Measurements from ENCODE around the gene GPR148. TPM values are rescaled to one million over a fixed set of nuclear protein-coding genes. Genes with fewer than 3 reads are reported as not detected.
"Not testable (repeated sequence)": the region's sequence is repeated elsewhere in the genome, so short reads cannot be mapped to it uniquely, and the experiment has no call there.

Gene GPR148
- total RNA-seq, 2 experiments from 2014 or later: not detected

DNA sequence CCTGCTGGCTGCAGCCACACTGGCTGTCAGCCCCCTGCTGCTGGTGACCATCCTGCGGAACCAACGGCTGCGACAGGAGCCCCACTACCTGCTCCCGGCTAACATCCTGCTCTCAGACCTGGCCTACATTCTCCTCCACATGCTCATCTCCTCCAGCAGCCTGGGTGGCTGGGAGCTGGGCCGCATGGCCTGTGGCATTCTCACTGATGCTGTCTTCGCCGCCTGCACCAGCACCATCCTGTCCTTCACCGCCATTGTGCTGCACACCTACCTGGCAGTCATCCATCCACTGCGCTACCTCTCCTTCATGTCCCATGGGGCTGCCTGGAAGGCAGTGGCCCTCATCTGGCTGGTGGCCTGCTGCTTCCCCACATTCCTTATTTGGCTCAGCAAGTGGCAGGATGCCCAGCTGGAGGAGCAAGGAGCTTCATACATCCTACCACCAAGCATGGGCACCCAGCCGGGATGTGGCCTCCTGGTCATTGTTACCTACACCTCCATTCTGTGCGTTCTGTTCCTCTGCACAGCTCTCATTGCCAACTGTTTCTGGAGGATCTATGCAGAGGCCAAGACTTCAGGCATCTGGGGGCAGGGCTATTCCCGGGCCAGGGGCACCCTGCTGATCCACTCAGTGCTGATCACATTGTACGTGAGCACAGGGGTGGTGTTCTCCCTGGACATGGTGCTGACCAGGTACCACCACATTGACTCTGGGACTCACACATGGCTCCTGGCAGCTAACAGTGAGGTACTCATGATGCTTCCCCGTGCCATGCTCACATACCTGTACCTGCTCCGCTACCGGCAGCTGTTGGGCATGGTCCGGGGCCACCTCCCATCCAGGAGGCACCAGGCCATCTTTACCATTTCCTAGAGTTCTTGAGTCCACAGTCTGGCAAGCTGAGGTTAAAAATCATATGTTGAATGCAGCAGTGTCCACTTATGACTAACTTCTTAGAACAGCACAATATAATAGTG, 741 bp downstream of the GPR148 start:
- Mint-ChIP-seq H3K4me3 (no peak overlapping the region), H3K27ac (no peak overlapping the region), H3K27me3 (ENCODE audit: low read depth) (peaks cover 13% of the 10 kb centered on the region), H3K36me3 (ENCODE audit: low read depth) (no peaks in the 10 kb centered on the region), H3K4me1 (ENCODE audit: low read depth) (peaks cover 14% of the 10 kb centered on the region), H3K9me3 (ENCODE audit: insufficient read depth) (no peaks in the 10 kb centered on the region)
- no peak for DNase-seq
- ATAC-seq: no peak
- POLR2A ChIA-PET: no interaction called here
- CTCF ChIA-PET: no interaction called here

DNA sequence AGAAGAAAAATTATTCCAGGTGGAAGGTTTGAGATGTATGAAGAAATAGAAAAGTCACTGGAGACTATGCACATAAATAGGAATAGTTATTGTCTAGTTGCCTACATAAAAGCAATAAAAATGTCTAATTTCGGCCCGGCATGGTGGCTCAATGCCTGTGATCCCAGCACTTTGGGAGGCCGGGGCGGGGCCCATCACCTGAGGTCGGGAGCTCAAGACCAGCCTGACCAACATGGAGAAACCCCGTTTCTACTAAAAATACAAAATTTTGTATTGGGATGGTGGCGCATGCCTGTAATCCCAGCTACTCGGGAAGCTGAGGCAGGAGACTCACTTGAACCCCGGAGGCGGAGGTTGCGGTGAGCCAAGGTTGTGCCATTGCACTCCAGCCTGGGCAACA, 3.4 kb downstream of the GPR148 start:
- H3K36me3 Mint-ChIP-seq (ENCODE audit: low read depth); H3K27ac Mint-ChIP-seq; H3K4me3 Mint-ChIP-seq; POLR2A ChIA-PET; ATAC-seq; H3K4me1 Mint-ChIP-seq (ENCODE audit: low read depth); CTCF ChIA-PET; DNase-seq; H3K9me3 Mint-ChIP-seq (ENCODE audit: insufficient read depth): not testable (repeated sequence)
- H3K27me3 Mint-ChIP-seq (ENCODE audit: low read depth): peaks cover 13% of the 10 kb centered on the region

DNA sequence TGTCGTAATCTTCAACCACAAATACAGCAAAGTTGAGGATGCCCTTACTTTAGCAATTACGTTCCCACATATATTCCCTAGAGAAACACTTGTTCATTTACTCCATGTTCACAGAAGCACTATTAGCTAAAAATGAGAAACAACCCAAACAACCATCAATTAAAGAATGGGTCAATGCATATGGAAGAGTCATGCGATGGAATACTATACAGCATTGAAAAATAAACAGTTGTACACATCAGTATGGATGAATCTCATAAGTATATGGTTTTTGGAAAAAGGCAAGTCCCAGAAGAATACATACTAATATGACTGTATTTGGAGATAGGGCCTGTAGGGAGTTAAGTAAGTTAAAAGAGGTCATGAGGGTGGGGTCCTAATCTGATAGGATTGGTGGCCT, 6.3 kb downstream of the GPR148 start:
- ATAC-seq (no peak), DNase-seq (no peak)
- H3K27me3 Mint-ChIP-seq (ENCODE audit: low read depth): peaks cover 6% of the 10 kb centered on the region
- no peaks in the 10 kb centered on the region for H3K36me3 Mint-ChIP-seq (ENCODE audit: low read depth)
- no peaks in the 10 kb centered on the region for H3K4me1 Mint-ChIP-seq (ENCODE audit: low read depth)
- POLR2A ChIA-PET: no interaction called here
- H3K9me3 Mint-ChIP-seq (ENCODE audit: insufficient read depth): peaks cover 3% of the 10 kb centered on the region
- CTCF ChIA-PET: no interaction called here
- H3K4me3 Mint-ChIP-seq: no peak overlapping the region
- H3K27ac Mint-ChIP-seq: no peak overlapping the region

DNA sequence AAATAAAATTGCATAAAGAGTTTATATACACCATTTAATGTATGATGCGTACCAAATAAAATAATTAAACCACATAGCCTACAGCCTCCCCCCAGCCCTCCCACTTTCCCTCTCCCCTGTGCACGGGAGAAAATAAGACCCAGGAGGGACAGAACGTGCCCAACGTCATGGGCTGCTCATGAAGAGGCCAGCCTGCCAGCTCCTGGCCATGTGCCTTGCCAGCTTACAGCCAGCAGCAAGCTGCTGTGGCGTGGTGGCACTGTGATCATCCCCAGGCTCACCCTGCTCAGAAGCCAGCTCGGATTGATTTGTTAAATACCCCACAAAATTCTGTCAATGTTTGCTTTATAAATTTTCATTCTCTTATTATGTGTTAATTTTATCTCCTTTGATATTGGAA, 7.6 kb downstream of the GPR148 start:
- no peak for ATAC-seq
- Mint-ChIP-seq H3K27me3 (ENCODE audit: low read depth) (peaks cover 6% of the 10 kb centered on the region), H3K36me3 (ENCODE audit: low read depth) (no peaks in the 10 kb centered on the region)

DNA sequence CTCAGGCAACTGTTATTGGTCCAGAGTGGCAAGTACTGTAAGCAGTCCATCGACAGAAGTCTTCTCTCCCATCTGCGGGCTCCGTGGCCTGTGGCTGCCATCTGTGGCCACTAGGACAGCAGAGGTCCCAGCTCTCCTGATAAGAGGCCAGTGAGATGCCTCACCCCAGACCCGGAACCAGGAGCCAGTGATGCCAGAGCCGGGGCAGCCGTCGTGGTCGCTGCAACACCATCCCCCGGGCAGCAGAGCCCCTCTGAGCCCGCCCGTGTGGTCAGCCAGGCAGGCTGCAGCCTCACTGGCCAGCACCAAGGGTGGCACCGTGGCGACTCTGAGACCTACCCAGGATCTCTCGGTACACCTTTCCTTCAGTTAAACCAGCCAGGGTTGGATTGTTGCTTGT, 8.7 kb downstream of the GPR148 start:
- Mint-ChIP-seq H3K9me3 (ENCODE audit: insufficient read depth) (peaks cover 3% of the 10 kb centered on the region), H3K36me3 (ENCODE audit: low read depth) (no peaks in the 10 kb centered on the region), H3K27me3 (ENCODE audit: low read depth) (peaks cover 6% of the 10 kb centered on the region), H3K27ac (no peak overlapping the region), H3K4me3 (no peak overlapping the region), H3K4me1 (ENCODE audit: low read depth) (no peaks in the 10 kb centered on the region)
- CTCF ChIA-PET: no interaction called here
- ATAC-seq: no peak
- POLR2A ChIA-PET: no interaction called here
- no peak for DNase-seq

More for the DNA sequence above, 7.6 kb downstream of the GPR148 start:
- no peaks in the 10 kb centered on the region for H3K4me1 Mint-ChIP-seq (ENCODE audit: low read depth)
- POLR2A ChIA-PET: no interaction called here
- H3K4me3 Mint-ChIP-seq: no peak overlapping the region
- H3K27ac Mint-ChIP-seq: no peak overlapping the region
- CTCF ChIA-PET: no interaction called here
- no peak for DNase-seq
- peaks cover 3% of the 10 kb centered on the region for H3K9me3 Mint-ChIP-seq (ENCODE audit: insufficient read depth)

DNA sequence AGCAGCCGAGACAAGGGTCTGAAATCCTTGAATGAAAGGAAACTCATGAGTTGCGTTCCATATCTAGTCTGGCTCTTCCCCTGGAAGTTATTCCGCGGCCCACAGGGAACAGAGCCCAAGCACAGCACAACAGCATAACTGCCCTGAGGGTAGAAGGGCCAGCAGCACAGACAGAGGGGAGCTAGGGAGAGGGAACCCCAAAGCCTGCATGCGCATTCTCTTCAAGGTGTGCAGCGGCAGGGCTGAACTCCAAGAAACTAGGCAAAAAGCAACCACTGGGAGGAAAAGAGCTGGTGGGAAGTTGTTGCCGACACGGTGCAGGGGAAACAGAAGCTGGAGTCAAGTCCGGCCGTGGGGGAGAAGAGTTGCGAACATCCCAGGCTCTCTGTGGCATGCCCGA, 11.8 kb downstream of the GPR148 start:
- no peaks in the 10 kb centered on the region for H3K4me1 Mint-ChIP-seq (ENCODE audit: low read depth)
- no peak overlapping the region for H3K27ac Mint-ChIP-seq
- no peak for ATAC-seq
- no peak overlapping the region for H3K4me3 Mint-ChIP-seq
- POLR2A ChIA-PET: no interaction called here
- no peak for DNase-seq
- CTCF ChIA-PET: no interaction called here
- H3K36me3 Mint-ChIP-seq (ENCODE audit: low read depth): no peaks in the 10 kb centered on the region
- peaks cover 9% of the 10 kb centered on the region for H3K27me3 Mint-ChIP-seq (ENCODE audit: low read depth)
- H3K9me3 Mint-ChIP-seq (ENCODE audit: insufficient read depth): no peaks in the 10 kb centered on the region

DNA sequence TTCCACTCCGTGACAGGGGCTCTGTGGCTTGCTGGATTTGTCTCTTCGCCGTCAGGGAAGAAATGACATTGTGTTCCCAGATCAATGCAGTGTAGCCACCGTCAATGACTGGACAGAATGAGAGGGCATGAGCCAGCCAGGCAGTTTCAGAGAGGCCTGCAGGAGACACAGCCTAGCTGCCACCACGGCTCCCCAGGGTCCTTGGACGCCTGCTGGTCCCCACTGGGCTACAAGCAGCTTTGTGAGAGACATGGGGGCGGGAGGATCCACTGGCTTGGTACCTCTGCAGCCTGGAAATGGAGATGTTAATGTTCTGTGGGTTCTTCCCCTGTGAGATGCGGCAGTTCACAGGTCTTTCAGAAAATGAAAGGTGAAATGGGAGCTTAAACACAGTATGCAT, 14.4 kb downstream of the GPR148 start:
- H3K4me1 Mint-ChIP-seq (ENCODE audit: low read depth): no peaks in the 10 kb centered on the region
- ChIA-PET CTCF (no interaction called here), POLR2A (no interaction called here)
- ATAC-seq (no peak), DNase-seq (no peak)
- no peak overlapping the region for H3K27ac Mint-ChIP-seq
- H3K9me3 Mint-ChIP-seq (ENCODE audit: insufficient read depth): no peaks in the 10 kb centered on the region
- H3K4me3 Mint-ChIP-seq: no peak overlapping the region
- no peaks in the 10 kb centered on the region for H3K36me3 Mint-ChIP-seq (ENCODE audit: low read depth)
- peaks cover 18% of the 10 kb centered on the region for H3K27me3 Mint-ChIP-seq (ENCODE audit: low read depth)

DNA sequence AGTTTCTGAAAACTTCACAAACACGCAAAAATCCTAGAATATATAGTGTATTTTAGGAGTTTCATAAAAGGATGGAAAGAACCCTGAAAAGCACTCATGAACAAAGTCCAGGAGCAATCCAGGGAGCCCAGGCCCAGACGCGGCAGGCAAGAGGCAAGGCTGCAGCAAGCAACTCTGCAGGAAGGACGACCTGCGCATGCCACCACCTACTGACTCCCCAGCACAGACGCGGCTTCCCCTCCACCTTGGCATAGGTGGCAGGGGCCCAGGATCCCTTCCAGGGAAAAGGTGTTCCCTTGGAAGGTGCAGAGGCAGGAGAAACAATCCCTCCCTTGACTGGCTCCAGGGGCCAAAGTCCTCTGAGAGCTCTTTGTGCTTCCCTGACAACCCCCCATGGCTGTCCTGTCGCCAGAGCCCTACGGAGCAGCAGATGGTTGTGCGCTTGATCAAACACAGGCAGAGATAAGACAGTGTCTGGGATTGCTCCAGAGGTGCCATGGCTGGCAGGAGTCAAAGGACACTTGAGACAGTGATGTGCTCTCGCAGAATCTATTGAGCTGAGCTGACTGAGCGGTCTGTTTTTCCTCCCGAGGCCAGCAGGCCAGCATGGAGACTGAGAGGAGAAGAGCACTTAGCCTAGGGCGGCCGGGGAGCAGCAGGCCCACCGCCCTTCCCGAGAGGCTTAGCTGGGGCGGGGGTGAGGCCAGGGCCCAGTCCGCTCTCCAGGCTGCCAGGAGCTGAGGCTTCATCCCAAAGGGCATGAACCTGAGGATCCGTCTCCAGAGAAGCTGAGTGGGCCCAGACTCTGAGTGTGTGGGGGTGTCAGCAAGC, 15.6 kb downstream of the GPR148 start:
- H3K9me3 Mint-ChIP-seq (ENCODE audit: insufficient read depth): no peaks in the 10 kb centered on the region
- H3K4me3 Mint-ChIP-seq: no peak overlapping the region
- ChIA-PET CTCF (no interaction called here), POLR2A (no interaction called here)
- no peak for DNase-seq
- H3K4me1 Mint-ChIP-seq (ENCODE audit: low read depth): no peaks in the 10 kb centered on the region
- H3K36me3 Mint-ChIP-seq (ENCODE audit: low read depth): no peaks in the 10 kb centered on the region
- H3K27ac Mint-ChIP-seq: no peak overlapping the region
- ATAC-seq: no peak
- H3K27me3 Mint-ChIP-seq (ENCODE audit: low read depth): peaks cover 18% of the 10 kb centered on the region

DNA sequence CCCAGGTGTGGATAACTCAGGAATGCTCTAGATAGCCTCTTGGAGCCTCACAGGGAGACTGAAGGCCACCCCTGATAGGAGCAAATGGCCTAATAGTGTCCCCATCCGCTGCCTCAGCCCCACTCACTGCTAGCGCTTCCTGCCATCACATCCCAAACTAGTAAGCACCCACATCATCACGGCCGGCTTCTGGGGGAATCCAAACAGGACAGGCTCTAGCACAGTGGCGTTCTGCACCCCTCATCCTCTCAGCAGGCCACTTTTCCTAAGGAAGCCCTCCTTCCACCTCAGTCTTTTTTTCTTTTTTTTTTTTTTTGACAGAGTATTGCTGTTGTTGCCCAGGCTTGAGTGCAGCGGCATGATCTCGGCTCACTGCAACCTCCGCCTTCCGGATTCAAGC, 20.2 kb downstream of the GPR148 start:
- Mint-ChIP-seq H3K9me3 (ENCODE audit: insufficient read depth) (no peaks in the 10 kb centered on the region), H3K27me3 (ENCODE audit: low read depth) (peaks cover 16% of the 10 kb centered on the region), H3K4me3 (no peak overlapping the region), H3K4me1 (ENCODE audit: low read depth) (no peaks in the 10 kb centered on the region), H3K27ac (no peak overlapping the region), H3K36me3 (ENCODE audit: low read depth) (no peaks in the 10 kb centered on the region)
- CTCF ChIA-PET: no interaction called here
- DNase-seq (no peak), ATAC-seq (no peak)
- POLR2A ChIA-PET: no interaction called here

DNA sequence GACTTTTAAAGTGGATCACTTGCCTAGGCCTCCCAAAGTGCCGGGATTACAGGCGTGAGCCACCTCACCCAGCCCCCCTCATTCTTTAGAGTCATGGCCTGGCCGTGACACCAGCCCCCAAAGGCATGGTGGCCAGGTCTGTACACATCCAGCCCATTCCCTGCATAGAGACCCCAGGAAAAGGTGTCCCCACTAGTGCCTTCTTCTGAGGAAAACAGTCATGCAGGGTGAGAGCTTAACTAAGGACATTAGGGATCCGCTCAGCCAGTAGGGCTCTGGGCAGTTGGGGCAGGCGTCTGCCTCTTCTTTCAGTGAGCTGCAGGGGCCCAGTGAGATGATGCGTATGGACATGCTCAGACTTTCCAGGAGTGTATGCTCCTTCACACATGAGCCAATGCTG, 20.8 kb downstream of the GPR148 start:
- ChIA-PET POLR2A (no interaction called here), CTCF (no interaction called here)
- H3K36me3 Mint-ChIP-seq (ENCODE audit: low read depth): no peaks in the 10 kb centered on the region
- DNase-seq (no peak), ATAC-seq (no peak)
- peaks cover 15% of the 10 kb centered on the region for H3K27me3 Mint-ChIP-seq (ENCODE audit: low read depth)
- H3K27ac Mint-ChIP-seq: no peak overlapping the region
- no peaks in the 10 kb centered on the region for H3K4me1 Mint-ChIP-seq (ENCODE audit: low read depth)
- H3K4me3 Mint-ChIP-seq: no peak overlapping the region
- H3K9me3 Mint-ChIP-seq (ENCODE audit: insufficient read depth): no peaks in the 10 kb centered on the region

DNA sequence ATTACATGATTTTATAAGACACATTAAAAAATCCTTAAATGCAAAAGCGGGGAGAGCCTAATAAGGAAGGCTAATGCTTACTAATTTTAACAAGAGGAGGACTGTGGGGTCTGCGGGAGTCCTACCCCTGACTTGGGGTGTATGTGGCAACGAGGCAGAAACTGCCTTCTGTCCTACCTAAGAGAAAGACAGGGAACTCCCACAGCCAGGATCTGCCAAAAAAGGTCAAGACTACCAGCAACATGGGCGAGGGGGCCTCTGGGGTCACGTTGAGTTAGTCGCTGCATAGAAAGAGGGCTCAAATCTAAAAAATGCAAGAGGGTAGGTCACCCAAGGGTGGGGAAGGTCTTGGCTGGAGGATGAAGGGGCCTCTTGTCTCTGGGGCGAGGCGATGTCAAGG, 25.9 kb downstream of the GPR148 start:
- H3K36me3 Mint-ChIP-seq (ENCODE audit: low read depth): no peaks in the 10 kb centered on the region
- DNase-seq (no peak), ATAC-seq (no peak)
- no peaks in the 10 kb centered on the region for H3K9me3 Mint-ChIP-seq (ENCODE audit: insufficient read depth)
- no peak overlapping the region for H3K27ac Mint-ChIP-seq
- peaks cover 28% of the 10 kb centered on the region for H3K27me3 Mint-ChIP-seq (ENCODE audit: low read depth)
- no peak overlapping the region for H3K4me3 Mint-ChIP-seq
- CTCF ChIA-PET: no interaction called here
- peaks cover 4% of the 10 kb centered on the region for H3K4me1 Mint-ChIP-seq (ENCODE audit: low read depth)
- POLR2A ChIA-PET: no interaction called here

DNA sequence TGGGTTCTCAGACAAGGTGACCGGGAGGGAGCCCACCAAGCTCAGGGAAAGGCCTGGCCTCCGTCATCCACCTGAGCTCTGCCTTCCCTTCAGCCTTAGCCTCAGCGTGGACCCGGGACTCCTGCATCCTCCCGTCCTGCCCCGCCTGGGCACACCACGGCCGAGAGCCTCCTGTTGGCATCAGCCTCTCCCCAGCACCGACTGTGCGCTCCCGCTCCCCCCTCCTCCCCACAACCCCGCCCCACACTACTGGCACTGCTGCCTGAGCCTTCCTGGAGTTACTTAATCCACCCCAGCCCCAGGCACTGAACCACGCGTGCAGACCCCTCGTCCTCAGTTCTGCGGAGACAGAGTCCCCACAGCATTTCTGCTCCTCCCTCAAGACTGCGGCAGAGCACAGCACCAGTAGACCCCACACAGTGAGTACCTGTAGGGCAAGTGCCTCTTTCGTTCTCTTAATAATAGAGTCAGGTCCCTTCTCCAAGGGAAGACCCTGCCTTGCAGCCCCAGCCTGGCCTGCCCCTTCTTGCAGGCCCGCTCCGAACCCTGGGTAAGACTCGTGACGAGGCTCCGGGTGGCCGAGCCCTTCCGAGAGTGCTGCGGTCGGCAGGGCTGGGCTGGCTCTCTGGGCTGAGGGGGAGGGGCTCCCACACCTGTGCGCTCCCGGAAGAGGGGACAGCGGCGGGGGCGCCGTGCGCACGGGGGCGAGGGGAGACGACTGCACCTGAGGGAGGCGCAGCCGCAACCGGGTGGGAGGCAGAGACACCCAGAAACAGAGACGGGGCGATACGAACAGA, 26.6 kb downstream of the GPR148 start, which contains the start of gene AMER3:
TSS of gene AMER3 (plus strand) at position 285 of the 797 bp plus-strand sequence. CDS start 6,533 bp downstream, outside the sequence.
- H3K27me3 Mint-ChIP-seq (ENCODE audit: low read depth): peaks cover 28% of the 10 kb centered on the region
- no peaks in the 10 kb centered on the region for H3K36me3 Mint-ChIP-seq (ENCODE audit: low read depth)
- H3K4me3 Mint-ChIP-seq: no peak within 1 kb of the TSS
- no peak within 1 kb of the TSS for H3K27ac Mint-ChIP-seq
- ChIA-PET CTCF (no interaction called here), POLR2A (no interaction called here)
- DNase-seq: no peak
- no peak for ATAC-seq
- H3K9me3 Mint-ChIP-seq (ENCODE audit: insufficient read depth): no peaks in the 10 kb centered on the region
- H3K4me1 Mint-ChIP-seq (ENCODE audit: low read depth): peaks cover 4% of the 10 kb centered on the region
